B cell (primary cell): ENCODE measurements around the gene HNRNPC. TPM values are rescaled to one million over a fixed set of nuclear protein-coding genes. Genes with fewer than 3 reads are reported as not detected.
A peak's percentile ranks its signal among the peaks of the same experiment; 100 is the strongest.

Source experiments
- ATAC-seq: fragments of 200-7000 bp; cut with Tn5 transposase; one replicate; pipeline ENCODE4 v1.10.0; 2021; ENCODE audit warnings: low read depth, mild to moderate bottlenecking, moderate number of reproducible peaks, moderate library complexity
- CTCF ChIA-PET: fragments of 350-600 bp; sonication (Branson Sonifier 250); formaldehyde crosslinking; loops from one replicate; lab custom pipeline; 2021; ENCODE audit warnings: antibody characterized with exemption, inconsistent platforms; lab: Charles Lee
- POLR2A ChIA-PET: fragments of 350-600 bp; sonication (Branson Sonifier 250); formaldehyde crosslinking; loops from one replicate; lab custom pipeline; 2021; ENCODE audit warnings: antibody characterized with exemption; lab: Charles Lee
- DNase-seq: peaks from one replicate; pipeline ENCODE4 v3.0.0; 2013
- H2AFZ ChIP-seq: 2 replicates; pipeline ENCODE4 v1.6.1; 2012; ENCODE audit warnings: mild to moderate bottlenecking, low read depth, low read length; ENCODE audit not compliant: insufficient read depth, poor library complexity, severe bottlenecking
- H3K27ac ChIP-seq, 2 donors: 1 replicate in 1 of 2; 2 replicates in 1 of 2; pipeline ENCODE4 v1.5.1; 2012 to 2013; ENCODE audit warnings: low read length in 2 of 2, mild to moderate bottlenecking in 2 of 2, moderate library complexity in 1 of 2
- H3K27me3 ChIP-seq, 4 experiments: fragments of 200-600 bp in 1 of 4; sonication (generic) in 1 of 4; replicated peaks in 1 of 4; 1 replicate in 2 of 4; 2 replicates in 2 of 4; pipeline versions ENCODE4 v1.6.1 to v1.7.0; 2013 to 2016; ENCODE audit warnings: low read length in 3 of 4, mild to moderate bottlenecking in 2 of 4, mixed read lengths in 1 of 4, moderate library complexity in 1 of 4; ENCODE audit not compliant: insufficient read depth in 4 of 4, control insufficient read depth in 3 of 4; ENCODE audit errors: control extremely low read depth in 1 of 4
- H3K36me3 ChIP-seq, 2 experiments: replicated peaks in 1 of 2; 1 replicate in 1 of 2; 2 replicates in 1 of 2; pipeline versions ENCODE4 v1.6.1 to v1.7.1; 2013; ENCODE audit warnings: low read length in 1 of 2; ENCODE audit not compliant: insufficient read depth in 2 of 2, control insufficient read depth in 1 of 2; ENCODE audit errors: control extremely low read depth in 1 of 2, extremely low read depth in 1 of 2
- H3K4me1 ChIP-seq, 2 donors: fragments of 200-600 bp in 1 of 2; sonication (generic) in 1 of 2; 1 replicate in 1 of 2; 2 replicates in 1 of 2; pipeline versions ENCODE4 v1.5.1 to v1.6.1; 2013 to 2017; ENCODE audit warnings: low read length in 2 of 2; ENCODE audit not compliant: control insufficient read depth in 2 of 2, insufficient read depth in 2 of 2
- H3K4me2 ChIP-seq: replicated peaks from 2 replicates; pipeline ENCODE3; 2012; ENCODE audit warnings: mild to moderate bottlenecking, low read depth, low read length; ENCODE audit not compliant: poor library complexity, severe bottlenecking
- H3K4me3 ChIP-seq, 5 experiments: fragments of 200-600 bp in 1 of 5; sonication (generic) in 1 of 5; 1 replicate in 3 of 5; 2 replicates in 2 of 5; pipeline versions ENCODE4 v1.5.1 to v1.7.0; 2011 to 2016; ENCODE audit warnings: low read length in 4 of 5, mild to moderate bottlenecking in 4 of 5, low read depth in 2 of 5, control low read depth in 1 of 5, moderate library complexity in 1 of 5; ENCODE audit not compliant: insufficient read depth in 1 of 5; ENCODE audit errors: control extremely low read depth in 1 of 5, extremely low read depth in 1 of 5
- H3K79me2 ChIP-seq: fragments of 200-600 bp; sonication (generic); one replicate; pipeline ENCODE4 v1.6.0; 2016; ENCODE audit warnings: low read length; ENCODE audit not compliant: control insufficient read depth, insufficient read depth
- H3K9ac ChIP-seq: fragments of 200-600 bp; sonication (generic); 2 replicates; pipeline ENCODE4 v1.6.1; 2017; ENCODE audit warnings: mild to moderate bottlenecking, low read length, moderate library complexity
- H3K9me3 ChIP-seq, 3 donors: one replicate each; pipeline versions ENCODE4 v1.6.1 to v1.7.1; 2013; ENCODE audit warnings: low read length in 2 of 3; ENCODE audit not compliant: control insufficient read depth in 2 of 3, insufficient read depth in 1 of 3; ENCODE audit errors: control extremely low read depth in 1 of 3
- H4K20me1 ChIP-seq: 2 replicates; pipeline ENCODE4 v1.6.0; 2012; ENCODE audit warnings: mild to moderate bottlenecking, low read length; ENCODE audit not compliant: insufficient read depth, control insufficient read depth, poor library complexity, severe bottlenecking
- H3K27ac Mint-ChIP-seq: one replicate; pipeline ENCODE4 v1.8.0; 2021; ENCODE audit warnings: mixed read lengths
- H3K27me3 Mint-ChIP-seq: one replicate; pipeline ENCODE4 v1.8.0; 2021; ENCODE audit warnings: mixed read lengths
- H3K4me1 Mint-ChIP-seq: one replicate; pipeline ENCODE4 v1.8.0; 2021; ENCODE audit warnings: mixed read lengths
- H3K4me3 Mint-ChIP-seq: one replicate; pipeline ENCODE4 v1.8.0; 2021; ENCODE audit warnings: mixed read lengths
- H3K9me3 Mint-ChIP-seq: one replicate; pipeline ENCODE4 v1.8.0; 2022; ENCODE audit warnings: mixed read lengths; ENCODE audit not compliant: insufficient read depth
- EZH2 ChIP-seq: IDR thresholded peaks from 2 replicates; pipeline ENCODE4 v1.6.1; 2012; ENCODE audit warnings: borderline replicate concordance, low read depth, mild to moderate bottlenecking, moderate library complexity, low read length; ENCODE audit not compliant: insufficient read depth, poor library complexity, severe bottlenecking
- WGBS: methylation state at CpG from one replicate; pipeline ENCODE4 v1.1.5; 2013; ENCODE audit warnings: missing lambda C conversion rate; ENCODE audit not compliant: insufficient coverage; 5-methylcytosine and 5-hydroxymethylcytosine counted together
- intact Hi-C: fragments of 100-400 bp; cut with micrococcal nuclease; formaldehyde crosslinking; loops from one replicate; pipeline ENCODE4 v1.10.0; 2022
- polyA plus RNA-seq: library from polyadenylated mRNA; depleted of rRNA; stranded (reverse); fragments of >200 nt; gene quantifications from 2 replicates; pipeline ENCODE4 v1.2.3, GENCODE V29; 2012
- total RNA-seq, 2 donors: library from RNA; stranded (reverse); fragments of 120-200 nt in 1 of 2; gene quantifications; 1 replicate in 1 of 2; 2 replicates in 1 of 2; pipeline versions ENCODE4 v1.2.3 to v1.2.4, GENCODE V29; 2013 to 2022
- TF ChIP-seq, protein P1 (sequence below): fragments of 200-600 bp; IDR thresholded peaks from one replicate; pipeline ENCODE4 v1.8.0; 2022; ENCODE audit warnings: antibody characterized with exemption, mild to moderate bottlenecking

The HNRNPC gene
- total and polyA plus RNA-seq, 2 donors (not counting 1 experiment from before 2014, with no cell fraction given): 358 to 497 TPM

DNA sequence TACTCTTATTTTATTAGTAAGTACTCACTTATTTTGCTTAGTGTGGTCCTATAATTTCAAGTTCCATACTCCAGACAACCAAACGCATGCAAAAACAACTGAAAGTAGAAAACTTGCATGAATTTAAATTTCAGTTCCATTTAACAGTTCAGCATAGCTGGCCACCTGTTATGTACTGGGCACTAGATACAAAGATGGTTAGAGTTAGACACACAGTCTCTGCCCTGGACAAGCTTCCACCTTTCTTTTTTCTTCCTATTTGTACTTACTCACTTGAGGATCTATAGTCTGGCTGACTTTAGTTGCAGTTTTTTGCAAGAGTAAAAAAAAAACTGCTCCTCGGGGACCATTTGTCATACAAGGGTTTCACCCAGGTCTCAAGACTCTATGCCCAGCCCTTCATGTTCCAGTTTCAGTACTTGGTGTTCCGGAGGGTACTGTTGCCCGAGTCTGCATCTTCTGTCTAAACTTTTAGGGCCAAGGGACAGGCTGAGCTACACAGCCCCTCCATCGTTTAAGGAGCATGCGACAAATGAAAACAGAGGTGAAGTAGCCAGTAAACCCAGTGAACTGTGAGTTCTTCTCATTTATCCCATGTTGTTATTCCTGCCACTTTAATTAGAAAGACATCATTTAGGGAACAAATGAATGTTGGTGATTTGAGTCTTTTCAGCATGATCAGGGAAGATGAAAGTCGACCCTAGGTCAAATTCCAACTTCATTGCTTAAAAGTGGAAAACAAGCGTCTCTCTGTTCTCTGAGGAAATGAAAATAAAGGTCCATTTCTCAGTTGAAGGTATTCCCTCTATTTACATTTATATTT is 33.0 kb upstream of the HNRNPC start:
- Mint-ChIP-seq H3K9me3 (no peaks in the 10 kb centered on the region), H3K4me1 (peaks cover 16% of the 10 kb centered on the region), H3K4me3 (peak overlapping the region; percentile 32), H3K27ac (no peak overlapping the region), H3K27me3 (no peaks in the 10 kb centered on the region)
- ChIA-PET POLR2A (interaction anchor here (0.5 to 0.7 kb wide), 2 partner anchors 32 to 83 kb away, joined by 3 to 9 read pairs; no protein-coding TSS in a partner anchor), CTCF (no interaction called here)
- Histone ChIP-seq H4K20me1 (no peaks in the 10 kb centered on the region), H3K4me1 (peaks cover under 1 to 11% of the 10 kb centered on the region in 2 donors), H3K27me3 (peaks cover 0 to 6% (median 0%) of the 10 kb centered on the region in 4 experiments), H3K4me3 (no peak overlapping the region), H3K9ac (no peak overlapping the region), H3K9me3 (peaks cover 0 to 4% (median 0%) of the 10 kb centered on the region in 3 donors), H3K36me3 (no peaks in the 10 kb centered on the region), H2AFZ (no peak overlapping the region), H3K79me2 (no peaks in the 10 kb centered on the region), H3K27ac (no peak overlapping the region), H3K4me2 (no peak overlapping the region)
- 76% methylated on average over 3 of the region's 8 CpGs for WGBS
- ATAC-seq (peak; percentile 21), DNase-seq (no peak)
- no peak for TF ChIP-seq EZH2
- TF ChIP-seq, protein P1, sequence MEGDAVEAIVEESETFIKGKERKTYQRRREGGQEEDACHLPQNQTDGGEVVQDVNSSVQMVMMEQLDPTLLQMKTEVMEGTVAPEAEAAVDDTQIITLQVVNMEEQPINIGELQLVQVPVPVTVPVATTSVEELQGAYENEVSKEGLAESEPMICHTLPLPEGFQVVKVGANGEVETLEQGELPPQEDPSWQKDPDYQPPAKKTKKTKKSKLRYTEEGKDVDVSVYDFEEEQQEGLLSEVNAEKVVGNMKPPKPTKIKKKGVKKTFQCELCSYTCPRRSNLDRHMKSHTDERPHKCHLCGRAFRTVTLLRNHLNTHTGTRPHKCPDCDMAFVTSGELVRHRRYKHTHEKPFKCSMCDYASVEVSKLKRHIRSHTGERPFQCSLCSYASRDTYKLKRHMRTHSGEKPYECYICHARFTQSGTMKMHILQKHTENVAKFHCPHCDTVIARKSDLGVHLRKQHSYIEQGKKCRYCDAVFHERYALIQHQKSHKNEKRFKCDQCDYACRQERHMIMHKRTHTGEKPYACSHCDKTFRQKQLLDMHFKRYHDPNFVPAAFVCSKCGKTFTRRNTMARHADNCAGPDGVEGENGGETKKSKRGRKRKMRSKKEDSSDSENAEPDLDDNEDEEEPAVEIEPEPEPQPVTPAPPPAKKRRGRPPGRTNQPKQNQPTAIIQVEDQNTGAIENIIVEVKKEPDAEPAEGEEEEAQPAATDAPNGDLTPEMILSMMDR: no peak
- intact Hi-C loops: no loop called here

DNA sequence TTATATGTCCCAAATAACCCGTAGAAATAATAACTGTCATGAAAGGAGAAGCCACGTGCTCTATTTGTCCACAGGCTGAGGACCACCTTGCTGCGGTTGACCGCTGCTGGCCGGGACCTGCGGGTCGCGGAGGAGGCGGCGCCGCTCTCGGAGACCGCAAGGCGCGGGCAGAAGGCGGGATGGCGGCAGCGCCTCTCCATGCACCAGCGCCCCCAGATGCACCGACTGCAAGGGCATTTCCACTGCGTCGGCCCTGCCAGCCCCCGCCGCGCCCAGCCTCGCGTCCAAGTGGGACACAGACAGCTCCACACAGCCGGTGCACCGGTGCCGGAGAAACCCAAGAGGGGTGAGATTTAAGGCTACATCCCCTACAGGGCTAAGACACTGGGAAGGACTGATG is 31.6 kb upstream of the HNRNPC start:
- intact Hi-C loops: no loop called here
- H3K4me1 Mint-ChIP-seq: peaks cover 13% of the 10 kb centered on the region
- peak overlapping the region in 4 of 5 experiments; percentile 24 to 48 (median 40) for H3K4me3 ChIP-seq
- no peaks in the 10 kb centered on the region for H3K27me3 Mint-ChIP-seq
- no peaks in the 10 kb centered on the region for H3K79me2 ChIP-seq
- peak overlapping the region; percentile 72 for H3K4me2 ChIP-seq
- POLR2A ChIA-PET: no interaction called here
- DNase-seq: peak; percentile 66
- peak overlapping the region; percentile 46 for H3K9ac ChIP-seq
- H4K20me1 ChIP-seq: no peaks in the 10 kb centered on the region
- TF ChIP-seq EZH2: no peak
- TF ChIP-seq, protein P1: no peak
- peaks cover 0 to 4% (median 0%) of the 10 kb centered on the region in 3 donors for H3K9me3 ChIP-seq
- no peaks in the 10 kb centered on the region for H3K36me3 ChIP-seq
- H3K27ac Mint-ChIP-seq: no peak overlapping the region
- CTCF ChIA-PET: no interaction called here
- no peak overlapping the region for H3K27ac ChIP-seq
- H3K4me1 ChIP-seq: peaks cover 0 to 11% of the 10 kb centered on the region in 2 donors
- under 1% methylated on average over 29 of the region's 30 CpGs for WGBS
- H3K27me3 ChIP-seq: peaks cover 0 to 6% (median 0%) of the 10 kb centered on the region in 4 experiments
- no peaks in the 10 kb centered on the region for H3K9me3 Mint-ChIP-seq
- peak; percentile 70 for ATAC-seq
- H3K4me3 Mint-ChIP-seq: peak overlapping the region; percentile 79
- peak overlapping the region; percentile 72 for H2AFZ ChIP-seq
